ENCODE results near the gene ANKRD37. TPM values are rescaled to one million over a fixed set of nuclear protein-coding genes. Genes with fewer than 3 reads are reported as not detected.

The ANKRD37 gene
- total RNA-seq, 4 donors from 2014 or later = 2.0 to 10.0 (median 7.1) TPM

- Histone ChIP-seq H3K4me3 (no peak overlapping the region), H3K9me3 (no peaks in the 10 kb centered on the region), H3K36me3 (no peaks in the 10 kb centered on the region), H3K27me3 (no peaks in the 10 kb centered on the region), H3K4me1 (no peaks in the 10 kb centered on the region), H3K27ac (no peak overlapping the region)
- DNase-seq = no peak
- WGBS, 2 donors (ENCODE audit: low coverage in 1 of 2) = 83 to 94% methylated on average over 2 of the region's 2 CpGs
- in situ Hi-C loops (cut with MboI; ENCODE audit: low pct_ligation_motif_present in 1 of 4, low pct_unique_long_range_greater_than_20kb in 1 of 4, low sequenced_read_pairs in 3 of 4) = no loop called here
- intact Hi-C loops (cut with DNase I; ENCODE audit: low total_unique reads) = no loop called here
- TF ChIP-seq POLR2AphosphoS5 (IDR thresholded peaks at IDR 0.05) = no peak
- TF ChIP-seq CTCF (IDR thresholded peaks at IDR 0.05) = no peak
- no peak for TF ChIP-seq EP300 (IDR thresholded peaks at IDR 0.05; ENCODE audit: low read depth)
- no peak for TF ChIP-seq POLR2A (IDR thresholded peaks at IDR 0.05)
These were observed 48.6 kb downstream of the ANKRD37 start for GRCh38 chr4:185445209-185445608.

Small RNAs within 50 kb of the gene (small RNA-seq; reads per million reads assigned to genes)
- 0 reads per million in 4 donors for gene RF00019

Other genes with a start within 250 kb of the ANKRD37 start
- 10 to 100 TPM in 2 of 4 donors, 1 to 10 TPM in 2; 4.6 to 17.1 (median 9.3) TPM for gene CFAP97, start 192.8 kb upstream of the ANKRD37 start, total RNA-seq
- 10 to 100 TPM; 17.1 to 68.5 (median 19.5) TPM for gene SNX25, start 187.2 kb upstream of the ANKRD37 start, total RNA-seq
- 10 to 100 TPM in 1 of 4 donors, under 1 TPM in 2, not detected in 1; 0.55 to 20.1 (median 0.64) TPM for gene LRP2BP, start 917 bp upstream of the ANKRD37 start, total RNA-seq
- 10 to 100 TPM in 3 of 4 donors, 1 to 10 TPM in 1; 5.2 to 48.4 (median 21.5) TPM for gene UFSP2, start 29.1 kb downstream of the ANKRD37 start, total RNA-seq
- gene CCDC110, start 74.9 kb downstream of the ANKRD37 start, total RNA-seq = 1 to 10 TPM in 2 of 4 donors, not detected in 2; 2.5 to 3.0 TPM
- gene PDLIM3, start 138.7 kb downstream of the ANKRD37 start, total RNA-seq = 100 to 1,000 TPM in 2 of 4 donors, 10 to 100 TPM in 2; 81.9 to 209 (median 115) TPM

Data from transverse colon (tissue), 4 donors.